Fibroblast of lung (primary cell): ENCODE data around the gene CCDC144A. TPM values are rescaled to one million over a fixed set of nuclear protein-coding genes. Genes with fewer than 3 reads are reported as not detected.
"Not testable (repeated sequence)": the region's sequence is repeated elsewhere in the genome, so short reads cannot be mapped to it uniquely, and the experiment has no call there.

Experiments
- DNase-seq, 2 donors: peaks; one replicate each; pipeline versions ENCODE4 v3.0.0 to v3.0.0-alpha.2; 2010; ENCODE audit warnings: low read depth in 2 of 2
- H2AFZ ChIP-seq: 2 replicates; pipeline ENCODE4 v1.5.1; 2012; ENCODE audit warnings: low read length, control low read depth, inconsistent platforms
- H3K27ac ChIP-seq: 2 replicates; pipeline ENCODE4 v1.5.1; 2011; ENCODE audit warnings: low read length, control low read depth; ENCODE audit not compliant: insufficient read depth
- H3K27me3 ChIP-seq: 2 replicates; pipeline ENCODE4 v1.5.1; 2011; ENCODE audit warnings: mild to moderate bottlenecking, low read length; ENCODE audit not compliant: control insufficient read depth, insufficient read depth
- H3K36me3 ChIP-seq: 2 replicates; pipeline ENCODE4 v1.5.1; 2011; ENCODE audit warnings: low read length; ENCODE audit not compliant: control insufficient read depth, insufficient read depth
- H3K4me1 ChIP-seq: 2 replicates; pipeline ENCODE4 v1.5.1; 2011; ENCODE audit warnings: low read length; ENCODE audit not compliant: control insufficient read depth, insufficient read depth; ENCODE audit errors: extremely low read depth
- H3K4me2 ChIP-seq: 2 replicates; pipeline ENCODE4 v1.5.1; 2011; ENCODE audit warnings: low read length, control low read depth; ENCODE audit not compliant: insufficient read depth; ENCODE audit errors: extremely low read depth
- H3K4me3 ChIP-seq, 4 experiments: fragments of 200-600 bp in 1 of 4; sonication (generic) in 1 of 4; replicated peaks in 1 of 4; 2 replicates each; pipeline ENCODE4 v1.5.1; 2011 to 2016; ENCODE audit warnings: low read length in 4 of 4, low read depth in 3 of 4, mild to moderate bottlenecking in 3 of 4, control low read depth in 2 of 4, inconsistent platforms in 1 of 4, mixed read lengths in 1 of 4; ENCODE audit not compliant: insufficient read depth in 1 of 4; ENCODE audit errors: control extremely low read depth in 1 of 4
- H3K79me2 ChIP-seq: 2 replicates; pipeline ENCODE4 v1.5.1; 2012; ENCODE audit warnings: mild to moderate bottlenecking, low read length, inconsistent platforms; ENCODE audit not compliant: control insufficient read depth, insufficient read depth
- H3K9ac ChIP-seq: 2 replicates; pipeline ENCODE4 v1.5.1; 2011; ENCODE audit warnings: mild to moderate bottlenecking, low read length, control low read depth; ENCODE audit not compliant: insufficient read depth
- H3K9me3 ChIP-seq: 2 replicates; pipeline ENCODE4 v1.5.1; 2012; ENCODE audit warnings: low read depth, low read length; ENCODE audit not compliant: control insufficient read depth, insufficient read depth
- H4K20me1 ChIP-seq: 2 replicates; pipeline ENCODE4 v1.5.1; 2011; ENCODE audit warnings: low read length; ENCODE audit not compliant: control insufficient read depth, insufficient read depth; ENCODE audit errors: extremely low read depth
- EZH2 ChIP-seq: IDR thresholded peaks from 2 replicates; pipeline ENCODE4 v1.5.1; 2012; ENCODE audit warnings: low read length, control low read depth, mild to moderate bottlenecking; ENCODE audit errors: missing control alignments
- polyA plus RNA-seq, 2 donors: library from polyadenylated mRNA; depleted of rRNA in 1 of 2; stranded (reverse) in 1 of 2; unstranded in 1 of 2; fragments of >200 nt; gene quantifications; 2 replicates each; pipeline ENCODE4 v1.2.1, GENCODE V29; 2011 to 2012; ENCODE audit warnings: missing spikeins in 1 of 2
- total RNA-seq: library from RNA; depleted of rRNA; stranded (reverse); fragments of >200 nt; gene quantifications from 2 replicates; pipeline ENCODE4 v1.2.1, GENCODE V29; 2014
- TF ChIP-seq, protein P1 (sequence below), 2 donors: IDR thresholded peaks in 1 of 2; conservative IDR thresholded peaks in 1 of 2; 1 replicate in 1 of 2; 2 replicates in 1 of 2; pipeline ENCODE4 v1.5.1; 2011 to 2012; ENCODE audit warnings: low read length in 2 of 2, control low read depth in 1 of 2, inconsistent platforms in 1 of 2, low read depth in 1 of 2, mild to moderate bottlenecking in 1 of 2

CCDC144A gene
- total and polyA plus RNA-seq, 2 donors (not counting 1 experiment from before 2014, with no cell fraction given) = 2.5 to 11.7 TPM

DNA sequence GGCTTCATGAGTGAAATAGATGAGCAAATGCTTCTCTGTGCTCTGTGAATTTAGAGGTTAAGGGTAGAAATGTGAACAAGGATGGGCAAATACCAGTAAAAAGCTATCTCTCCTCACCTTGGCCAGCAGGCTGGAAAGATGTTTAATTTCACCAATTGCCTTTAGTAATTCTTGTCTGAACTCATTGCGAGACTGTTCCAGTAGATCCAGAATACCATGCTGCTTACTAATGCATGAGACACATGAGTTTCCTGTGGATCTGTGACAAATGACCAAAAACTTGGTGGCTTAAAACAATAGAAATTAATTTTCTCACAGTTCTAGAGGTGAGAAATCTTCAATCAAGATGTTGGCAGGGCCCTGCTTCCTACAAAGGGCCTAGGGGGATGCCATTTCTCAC, 27.1 kb upstream of the CCDC144A start:
- Histone ChIP-seq H3K4me1 (no peaks in the 10 kb centered on the region), H3K79me2 (no peaks in the 10 kb centered on the region), H2AFZ (no peak overlapping the region), H3K36me3 (no peaks in the 10 kb centered on the region), H4K20me1 (no peaks in the 10 kb centered on the region), H3K4me3 (no peak overlapping the region), H3K27ac (no peak overlapping the region), H3K9ac (no peak overlapping the region), H3K9me3 (no peaks in the 10 kb centered on the region), H3K4me2 (no peak overlapping the region), H3K27me3 (peaks cover 11% of the 10 kb centered on the region)
- peak in 1 of 2 donors; percentile 28 for DNase-seq
- TF ChIP-seq, protein P1, sequence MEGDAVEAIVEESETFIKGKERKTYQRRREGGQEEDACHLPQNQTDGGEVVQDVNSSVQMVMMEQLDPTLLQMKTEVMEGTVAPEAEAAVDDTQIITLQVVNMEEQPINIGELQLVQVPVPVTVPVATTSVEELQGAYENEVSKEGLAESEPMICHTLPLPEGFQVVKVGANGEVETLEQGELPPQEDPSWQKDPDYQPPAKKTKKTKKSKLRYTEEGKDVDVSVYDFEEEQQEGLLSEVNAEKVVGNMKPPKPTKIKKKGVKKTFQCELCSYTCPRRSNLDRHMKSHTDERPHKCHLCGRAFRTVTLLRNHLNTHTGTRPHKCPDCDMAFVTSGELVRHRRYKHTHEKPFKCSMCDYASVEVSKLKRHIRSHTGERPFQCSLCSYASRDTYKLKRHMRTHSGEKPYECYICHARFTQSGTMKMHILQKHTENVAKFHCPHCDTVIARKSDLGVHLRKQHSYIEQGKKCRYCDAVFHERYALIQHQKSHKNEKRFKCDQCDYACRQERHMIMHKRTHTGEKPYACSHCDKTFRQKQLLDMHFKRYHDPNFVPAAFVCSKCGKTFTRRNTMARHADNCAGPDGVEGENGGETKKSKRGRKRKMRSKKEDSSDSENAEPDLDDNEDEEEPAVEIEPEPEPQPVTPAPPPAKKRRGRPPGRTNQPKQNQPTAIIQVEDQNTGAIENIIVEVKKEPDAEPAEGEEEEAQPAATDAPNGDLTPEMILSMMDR (conservative IDR thresholded peaks at IDR 0.05 in 1 of 2, IDR thresholded peaks at IDR 0.05 in 1 of 2; ENCODE audit: low read depth in 1 of 2, low read length in 2 of 2) = no peak
- TF ChIP-seq EZH2 = no peak

DNA sequence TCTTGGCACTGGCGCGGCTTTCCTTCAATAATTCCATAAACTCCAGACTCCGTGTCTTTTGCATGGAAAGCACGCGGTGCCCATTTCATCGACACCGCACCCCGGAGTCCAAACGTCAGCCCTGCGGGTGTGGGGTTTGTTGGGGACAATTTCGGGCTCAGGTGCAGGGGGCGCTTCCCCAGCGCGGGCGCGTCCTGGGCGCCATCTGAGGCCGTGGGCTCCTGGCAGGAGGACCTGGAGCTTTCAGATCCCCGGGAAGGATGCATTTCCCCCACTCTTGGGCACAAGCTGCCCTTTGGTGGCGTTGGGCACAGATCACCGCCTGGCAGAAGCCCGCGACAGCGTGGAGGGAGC, 23.5 kb upstream of the CCDC144A start:
- H3K4me1 ChIP-seq, H3K9me3 ChIP-seq, H3K27ac ChIP-seq, H3K79me2 ChIP-seq, DNase-seq, H4K20me1 ChIP-seq, H3K4me2 ChIP-seq, H2AFZ ChIP-seq, H3K9ac ChIP-seq, H3K36me3 ChIP-seq: not testable (repeated sequence)
- Histone ChIP-seq H3K4me3 (peak overlapping the region in 1 of 4 experiments; percentile 38), H3K27me3 (peaks cover 11% of the 10 kb centered on the region)

DNA sequence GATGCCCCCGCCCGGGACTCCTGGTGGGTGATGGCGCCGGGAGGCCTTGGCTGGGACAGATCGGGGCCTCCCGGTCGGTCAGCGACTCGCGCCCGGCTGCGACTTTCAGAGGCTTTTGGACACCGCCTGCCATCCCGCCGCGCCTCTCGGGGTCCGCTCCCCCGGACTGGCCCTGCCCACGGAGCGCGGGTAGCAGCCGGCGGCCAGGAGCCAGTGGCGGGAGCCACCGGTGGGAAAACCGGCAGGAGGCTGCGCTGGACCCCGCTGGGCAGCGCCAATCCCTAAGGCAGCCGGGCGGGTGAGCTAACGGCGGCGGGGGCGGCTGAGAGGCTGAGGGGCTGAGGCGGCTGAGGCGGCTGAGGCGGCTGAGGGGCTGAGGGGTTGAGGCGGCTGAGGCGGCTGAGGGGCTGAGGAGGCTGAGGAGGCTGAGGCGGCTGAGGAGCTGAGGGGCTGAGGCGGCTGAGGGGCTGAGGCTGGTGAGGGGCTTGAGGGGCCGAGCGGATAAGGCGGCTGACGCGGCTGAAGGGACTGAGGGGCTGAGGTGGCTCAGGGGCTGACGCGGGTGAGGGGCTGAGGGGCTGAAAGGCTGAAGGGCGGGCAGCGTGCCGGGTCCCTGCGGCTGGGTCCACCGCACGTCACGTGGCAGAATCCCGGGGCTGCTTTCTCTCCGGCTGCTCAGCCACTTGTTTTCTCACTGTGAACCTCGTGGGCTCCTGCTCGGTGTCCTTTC, 23.0 kb upstream of the CCDC144A start:
- not testable (repeated sequence) for H2AFZ ChIP-seq, H3K4me1 ChIP-seq, H3K36me3 ChIP-seq, H3K27ac ChIP-seq, H3K9me3 ChIP-seq, H4K20me1 ChIP-seq, H3K9ac ChIP-seq, DNase-seq, H3K79me2 ChIP-seq
- peak overlapping the region in 1 of 4 experiments; percentile 38 for H3K4me3 ChIP-seq
- H3K27me3 ChIP-seq = peaks cover 11% of the 10 kb centered on the region
- H3K4me2 ChIP-seq = peak overlapping the region; percentile 35

DNA sequence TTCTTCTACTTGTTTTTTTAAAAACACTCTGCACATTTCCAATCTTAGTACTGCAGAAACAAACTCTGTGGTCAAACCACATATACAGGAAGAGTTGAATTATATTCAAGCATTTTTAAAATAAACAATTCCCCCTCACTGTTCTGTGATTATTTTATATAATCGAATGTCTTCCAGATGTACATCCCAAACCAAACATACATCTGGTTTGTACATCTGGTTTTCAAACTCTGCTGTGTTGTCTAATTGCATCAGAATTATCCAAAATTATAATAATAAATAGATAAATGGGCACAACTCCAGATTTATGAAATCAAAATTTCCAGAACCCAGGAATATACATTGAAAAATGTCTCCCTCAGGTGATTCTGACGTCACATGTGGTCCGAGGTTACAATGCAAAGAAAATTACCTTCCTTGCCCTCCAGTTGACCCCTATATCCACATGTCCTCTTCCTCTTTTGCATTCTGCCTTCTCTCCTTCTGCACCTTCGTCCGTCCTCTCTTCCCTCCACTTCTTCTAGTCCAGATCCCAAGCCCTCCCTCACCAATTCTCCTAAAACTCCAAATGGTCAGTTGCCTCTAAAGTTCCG, 13.3 kb upstream of the CCDC144A start:
- H3K4me3 ChIP-seq = no peak overlapping the region
- H4K20me1 ChIP-seq = no peaks in the 10 kb centered on the region
- H3K9me3 ChIP-seq = no peaks in the 10 kb centered on the region
- peak in 1 of 2 donors; percentile 71 for DNase-seq
- no peaks in the 10 kb centered on the region for H3K36me3 ChIP-seq
- no peak overlapping the region for H3K9ac ChIP-seq
- no peak overlapping the region for H3K4me2 ChIP-seq
- no peaks in the 10 kb centered on the region for H3K27me3 ChIP-seq
- H3K79me2 ChIP-seq = no peaks in the 10 kb centered on the region
- H2AFZ ChIP-seq = no peak overlapping the region
- H3K4me1 ChIP-seq = no peaks in the 10 kb centered on the region
- TF ChIP-seq, protein P1 (conservative IDR thresholded peaks at IDR 0.05 in 1 of 2, IDR thresholded peaks at IDR 0.05 in 1 of 2; ENCODE audit: low read depth in 1 of 2, low read length in 2 of 2) = no peak
- TF ChIP-seq EZH2 = no peak
- H3K27ac ChIP-seq = no peak overlapping the region

DNA sequence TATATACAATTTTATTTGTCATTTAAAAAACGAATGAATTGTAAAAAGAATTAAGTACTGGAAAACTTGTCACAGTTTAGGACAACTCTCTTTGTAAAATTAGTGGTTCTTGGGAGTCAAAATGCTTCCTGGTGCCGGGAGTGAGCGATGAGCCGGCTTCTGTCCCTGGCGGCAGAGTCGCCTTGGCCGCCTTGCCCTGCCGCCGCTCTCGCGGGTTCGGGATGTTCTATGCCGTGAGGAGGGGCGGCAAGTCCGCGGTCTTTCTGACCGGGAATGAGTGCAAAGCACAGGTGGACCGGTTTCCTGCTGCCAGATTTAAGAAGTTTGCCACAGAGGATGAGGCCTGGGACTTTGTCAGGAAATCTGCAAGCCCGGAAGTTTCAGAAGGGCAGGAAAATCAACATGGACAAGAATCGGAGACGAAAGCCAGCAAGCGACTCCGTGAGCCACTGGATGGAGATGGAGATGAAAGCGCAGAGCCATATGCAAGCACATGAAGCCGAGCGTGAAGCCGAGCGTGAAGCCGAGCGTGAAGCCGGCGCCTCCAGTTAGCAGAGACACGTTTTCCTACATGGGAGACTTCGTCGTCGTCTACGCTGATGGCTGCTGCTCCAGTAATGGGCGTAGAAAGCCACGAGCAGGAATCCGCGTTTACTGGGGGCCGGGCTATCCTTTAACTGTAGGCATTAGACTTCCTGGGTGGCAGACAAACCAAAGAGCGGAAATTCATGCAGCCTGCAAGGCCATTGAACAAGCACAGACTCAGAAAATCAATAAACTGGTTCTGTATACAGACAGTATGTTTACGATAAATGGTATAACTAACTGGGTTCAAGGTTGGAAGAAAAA, 6.5 kb upstream of the CCDC144A start:
- H3K4me1 ChIP-seq, H3K79me2 ChIP-seq, H4K20me1 ChIP-seq, H3K9ac ChIP-seq, DNase-seq, H2AFZ ChIP-seq, H3K9me3 ChIP-seq, H3K27ac ChIP-seq, H3K36me3 ChIP-seq, H3K27me3 ChIP-seq, H3K4me3 ChIP-seq, H3K4me2 ChIP-seq: not testable (repeated sequence)
